Fibroblast of skin of right biceps (primary cell): ENCODE results near the gene PLEKHG3.
"Not testable (repeated sequence)": the region's sequence is repeated elsewhere in the genome, so short reads cannot be mapped to it uniquely, and the experiment has no call there.

Experiments
- DNase-seq: peaks from one replicate; pipeline ENCODE4 v3.0.0-alpha.2; 2013

PLEKHG3 gene

GRCh38 chr14:64704143-64704742 lies at the start of gene PLEKHG3:
Gene PLEKHG3 (plus strand): TSS chr14:64704424. CDS start chr14:64727632, 23,208 bp downstream.
- DNase-seq, result peak; percentile 79

GRCh38 chr14:64654901-64655300 lies 49.3 kb upstream of the PLEKHG3 start:
- no peak for DNase-seq

- DNase-seq, result peak; percentile 83
These were observed 47.2 kb upstream of the PLEKHG3 start for GRCh38 chr14:64656986-64657385.

- DNase-seq, result no peak
These were observed 46.0 kb upstream of the PLEKHG3 start for GRCh38 chr14:64658201-64658600.

- DNase-seq, result not testable (repeated sequence)
These were observed 45.4 kb upstream of the PLEKHG3 start for GRCh38 chr14:64658700-64659264.

GRCh38 chr14:64659366-64659765 lies 44.9 kb upstream of the PLEKHG3 start:
- DNase-seq, result peak; percentile 72

GRCh38 chr14:64663174-64663573 lies 41.0 kb upstream of the PLEKHG3 start:
- DNase-seq, result no peak

- peak; percentile 72 for DNase-seq
These were observed 32.6 kb upstream of the PLEKHG3 start for GRCh38 chr14:64671591-64671990.

GRCh38 chr14:64673316-64673715 lies 30.9 kb upstream of the PLEKHG3 start:
- DNase-seq, result no peak

- peak; percentile 57 for DNase-seq
These were observed 30.5 kb upstream of the PLEKHG3 start for GRCh38 chr14:64673748-64674147.

- DNase-seq, result no peak
These were observed 29.4 kb upstream of the PLEKHG3 start for GRCh38 chr14:64674829-64675228.

- no peak for DNase-seq
These were observed 28.9 kb upstream of the PLEKHG3 start for GRCh38 chr14:64675312-64675711.

GRCh38 chr14:64676410-64677008 lies 27.7 kb upstream of the PLEKHG3 start:
- no peak for DNase-seq

- no peak for DNase-seq
These were observed 24.1 kb upstream of the PLEKHG3 start for GRCh38 chr14:64680013-64680713.

- no peak for DNase-seq
These were observed 23.5 kb upstream of the PLEKHG3 start for GRCh38 chr14:64680714-64681065.

- peak; percentile 63 for DNase-seq
These were observed 22.2 kb upstream of the PLEKHG3 start for GRCh38 chr14:64681796-64682710.

GRCh38 chr14:64682843-64683242 lies 21.4 kb upstream of the PLEKHG3 start:
- no peak for DNase-seq

GRCh38 chr14:64683264-64683663 lies 21.0 kb upstream of the PLEKHG3 start:
- no peak for DNase-seq

GRCh38 chr14:64684091-64684490 lies 20.1 kb upstream of the PLEKHG3 start:
- DNase-seq, result peak; percentile 61

- DNase-seq, result no peak
These were observed 18.6 kb upstream of the PLEKHG3 start for GRCh38 chr14:64685371-64686281.

GRCh38 chr14:64686282-64686615 lies 18.0 kb upstream of the PLEKHG3 start:
- no peak for DNase-seq

GRCh38 chr14:64688031-64688430 lies 16.2 kb upstream of the PLEKHG3 start:
- no peak for DNase-seq
